ENCODE measurements around the gene RAPGEFL1. TPM values are rescaled to one million over a fixed set of nuclear protein-coding genes. Genes with fewer than 3 reads are reported as not detected.

RAPGEFL1 gene
- total and polyA plus RNA-seq, 10 of the 15 experiments (the other 5 are each of a cell fraction or from before 2014, with no cell fraction given), result 0.13 to 3.2 (median 1.5) TPM

DNA sequence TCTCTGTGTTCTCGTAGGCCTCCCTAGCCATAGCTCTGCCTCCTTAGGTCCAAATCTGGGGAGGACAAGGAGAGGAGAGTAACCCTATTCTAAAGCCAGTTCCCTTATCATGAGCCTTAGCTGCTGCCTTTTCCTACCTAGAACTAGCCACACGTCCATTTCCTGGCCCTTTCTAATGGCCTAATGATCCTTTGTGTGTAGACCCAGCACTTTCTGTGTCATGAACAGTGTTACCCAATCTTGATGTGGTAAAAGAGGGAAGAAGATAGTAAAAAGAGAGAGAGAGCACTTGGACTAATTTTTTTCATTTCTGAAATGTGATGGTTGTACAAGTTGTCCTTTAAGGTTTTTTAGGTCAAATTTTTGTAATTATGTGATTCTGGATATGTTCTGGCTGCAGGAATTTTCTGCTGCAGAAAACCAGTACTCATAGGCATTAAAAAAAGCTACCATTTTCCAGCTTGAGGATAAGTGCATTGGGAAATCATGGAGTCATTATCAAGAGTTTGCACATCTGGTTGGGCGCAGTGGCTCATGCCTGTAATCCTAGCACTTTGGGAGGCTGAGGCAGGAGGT lies 18.7 kb upstream of the RAPGEFL1 start:
- Histone ChIP-seq H4K20me1 (ENCODE audit: control insufficient read depth, insufficient read depth) (no peaks in the 10 kb centered on the region), H3K4me3 (no peak overlapping the region), H3K4me1 (ENCODE audit: control insufficient read depth, insufficient read depth, low read length) (peaks cover 7% of the 10 kb centered on the region), H3K9me3 (replicated peaks; ENCODE audit: control insufficient read depth, insufficient read depth, low read length) (no peaks in the 10 kb centered on the region), H3K36me3 (ENCODE audit: control insufficient read depth in 2 of 2, insufficient read depth in 2 of 2, low read length in 1 of 2) (peaks cover 9 to 19% of the 10 kb centered on the region in 2 experiments), H2AFZ (ENCODE audit: control insufficient read depth, low read depth, low read length) (no peak overlapping the region), H3K9ac (ENCODE audit: control insufficient read depth, insufficient read depth, low read length) (no peak overlapping the region), H3K79me2 (ENCODE audit: control insufficient read depth, insufficient read depth, low read length) (peaks cover 20% of the 10 kb centered on the region), H3K4me2 (ENCODE audit: control insufficient read depth, insufficient read depth) (no peak overlapping the region), H3K27me3 (replicated peaks in 1 of 2; ENCODE audit: control insufficient read depth in 2 of 2, insufficient read depth in 2 of 2, low read length in 1 of 2) (no peaks in the 10 kb centered on the region), H3K27ac (ENCODE audit: control insufficient read depth, insufficient read depth) (0 out of 2 replicates have a peak overlapping the region, but pooled peaks have one; percentile 19)
- ChIA-PET POLR2A (interaction anchor here (0.6 to 1.2 kb wide), 2 partner anchors 44 to 89 kb away, joined by 4 read pairs; no protein-coding TSS in a partner anchor), SMC1A (ENCODE audit: uncharacterized antibody, unreplicated experiment) (interaction anchor here (1.0 to 2.3 kb wide), 3 partner anchors 8 to 45 kb away, joined by 3 to 5 read pairs (median 3); no protein-coding TSS in a partner anchor), RAD21 (ENCODE audit: unreplicated experiment) (interaction anchor here (0.6 kb wide), 1 partner anchor 9 kb away, joined by 3 read pairs; no protein-coding TSS in a partner anchor), CTCF (interaction anchor here (1.7 to 2.7 kb wide), 3 partner anchors 9 to 46 kb away, joined by 3 to 17 read pairs (median 7); no protein-coding TSS in a partner anchor)
- intact Hi-C loops (cut with micrococcal nuclease; ENCODE audit: unreplicated experiment), result no loop called here
- 67% methylated on average over 3 of the region's 3 CpGs for WGBS (ENCODE audit: insufficient coverage, insufficient replicate concordance, low lambda C conversion rate, missing lambda C conversion rate)
- TF ChIP-seq, protein P1, sequence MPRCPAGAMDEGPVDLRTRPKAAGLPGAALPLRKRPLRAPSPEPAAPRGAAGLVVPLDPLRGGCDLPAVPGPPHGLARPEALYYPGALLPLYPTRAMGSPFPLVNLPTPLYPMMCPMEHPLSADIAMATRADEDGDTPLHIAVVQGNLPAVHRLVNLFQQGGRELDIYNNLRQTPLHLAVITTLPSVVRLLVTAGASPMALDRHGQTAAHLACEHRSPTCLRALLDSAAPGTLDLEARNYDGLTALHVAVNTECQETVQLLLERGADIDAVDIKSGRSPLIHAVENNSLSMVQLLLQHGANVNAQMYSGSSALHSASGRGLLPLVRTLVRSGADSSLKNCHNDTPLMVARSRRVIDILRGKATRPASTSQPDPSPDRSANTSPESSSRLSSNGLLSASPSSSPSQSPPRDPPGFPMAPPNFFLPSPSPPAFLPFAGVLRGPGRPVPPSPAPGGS (IDR thresholded peaks at IDR 0.05; ENCODE audit: borderline replicate concordance, insufficient read depth, low read depth, low read length, poor library complexity, severe bottlenecking), result no peak
- TF ChIP-seq POLR2A (IDR thresholded peaks at IDR 0.05; ENCODE audit: low read depth, low read length), result no peak
- TF ChIP-seq MXI1 (IDR thresholded peaks at IDR 0.05; ENCODE audit: low read depth, low read length), result no peak
- no peak for TF ChIP-seq RCOR1 (conservative IDR thresholded peaks at IDR 0.05; ENCODE audit: low read depth, low read length)
- TF ChIP-seq ATF7 (IDR thresholded peaks at IDR 0.05; ENCODE audit: low read depth), result no peak
- TF ChIP-seq CBX3 (IDR thresholded peaks at IDR 0.05; ENCODE audit: borderline replicate concordance, low read depth), result no peak
- FAIRE-seq, result no peak
- BruUV-seq (replicated peaks), result no TSS peak
- no peak for ATAC-seq
- DNase-seq (ENCODE audit: low read depth, low spot score), result no peak
- in situ Hi-C loops (cut with MboI), result no loop called here
